GM18861 (cell line): ENCODE results near the gene ABO.
"Not testable (repeated sequence)": the region's sequence is repeated elsewhere in the genome, so short reads cannot be mapped to it uniquely, and the experiment has no call there.

Experiments used
- ATAC-seq: cut with Tn5 transposase; IDR thresholded peaks from one replicate; pipeline ENCODE4 v1.9.1; 2021; ENCODE audit not compliant: unreplicated experiment

ABO gene

GRCh38 chr9:133246991-133247390, 28.0 kb downstream of the ABO start:
- no peak for ATAC-seq

DNA sequence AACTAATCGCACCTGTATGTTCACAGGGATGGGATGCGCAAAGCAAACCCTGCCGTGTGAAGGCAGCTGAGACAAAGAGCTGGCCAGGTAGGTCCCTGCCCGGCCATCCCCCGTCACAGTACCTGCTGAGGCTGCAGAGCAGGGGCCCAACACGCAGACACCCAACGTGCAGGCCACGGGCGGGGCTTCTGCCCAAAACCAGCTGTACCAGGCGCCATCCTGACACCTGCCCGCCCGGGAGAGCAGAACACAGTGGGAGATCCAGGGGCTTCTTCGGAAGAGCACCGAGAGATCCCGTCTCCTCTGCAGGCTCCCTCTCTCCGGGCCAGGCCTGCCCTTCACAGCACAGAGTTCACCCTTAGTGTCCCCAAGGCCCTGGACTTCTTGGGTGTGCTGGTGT, 28.4 kb downstream of the ABO start:
- ATAC-seq: no peak

- ATAC-seq: no peak
These were observed 32.0 kb downstream of the ABO start for GRCh38 chr9:133242991-133243390.

DNA sequence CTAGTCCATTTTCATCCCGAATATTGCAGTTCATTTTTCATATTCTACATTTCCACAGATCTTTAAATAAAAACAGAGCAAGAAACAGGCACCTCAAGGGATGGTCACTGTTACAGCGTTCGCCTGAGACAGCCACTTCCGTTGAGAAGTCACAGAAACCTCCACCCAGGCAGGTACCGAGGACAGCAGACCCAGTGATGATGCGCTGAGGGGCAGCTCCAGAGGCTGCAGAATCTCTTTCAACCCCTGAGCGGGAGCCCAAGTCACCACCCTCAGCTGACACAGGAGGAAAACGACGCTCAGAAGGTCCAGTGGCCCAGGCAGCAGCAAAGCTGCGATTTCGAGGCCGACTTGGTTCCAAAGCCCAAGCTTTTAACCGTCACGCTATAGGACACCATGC, 32.8 kb downstream of the ABO start:
- no peak for ATAC-seq

- no peak for ATAC-seq
These were observed 35.4 kb downstream of the ABO start for GRCh38 chr9:133239533-133240090.

- no peak for ATAC-seq
These were observed 36.0 kb downstream of the ABO start for GRCh38 chr9:133238851-133239532.

- no peak for ATAC-seq
These were observed 36.6 kb downstream of the ABO start for GRCh38 chr9:133238272-133238850.

GRCh38 chr9:133237035-133237731, 37.8 kb downstream of the ABO start:
- no peak for ATAC-seq

GRCh38 chr9:133236291-133237034, 38.5 kb downstream of the ABO start:
- not testable (repeated sequence) for ATAC-seq

GRCh38 chr9:133235549-133236222, 39.3 kb downstream of the ABO start:
- no peak for ATAC-seq

- no peak for ATAC-seq
These were observed 40.3 kb downstream of the ABO start for GRCh38 chr9:133234577-133235322.

DNA sequence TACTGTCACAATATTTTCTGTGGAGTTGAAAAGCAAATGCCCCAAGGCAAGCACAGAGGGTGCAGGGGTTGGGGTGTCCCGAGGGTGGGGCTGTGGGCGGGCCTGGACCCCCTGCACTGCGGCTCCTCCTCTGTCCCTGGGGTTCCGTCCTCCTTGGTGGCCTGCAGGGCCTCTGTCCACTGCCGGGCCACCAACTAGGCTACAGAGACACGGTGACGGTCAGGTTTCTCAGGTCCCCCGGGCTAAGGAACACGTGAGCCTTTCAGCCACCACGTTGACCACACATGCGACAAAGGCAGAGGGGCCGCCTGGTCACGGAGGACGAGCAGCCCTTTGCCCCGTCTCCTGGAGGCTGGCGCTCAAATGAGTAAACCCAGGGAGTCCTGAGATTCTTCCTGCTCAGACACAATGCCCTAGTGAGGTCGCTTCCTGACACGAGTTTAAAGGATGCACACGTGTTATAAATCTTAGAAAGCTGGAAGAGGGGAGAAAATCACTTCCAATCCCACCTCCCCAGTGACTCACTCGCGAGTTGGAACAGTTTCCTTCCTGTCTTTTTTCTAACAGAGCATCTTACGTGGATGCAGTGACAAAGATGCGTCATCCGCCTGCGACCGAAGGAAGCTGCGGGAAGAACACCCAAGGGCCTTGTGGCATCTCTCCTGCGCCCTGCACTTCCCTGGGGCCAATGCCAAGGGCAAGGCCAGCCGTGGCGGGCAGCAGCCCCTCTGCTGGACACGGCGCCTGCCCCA, 41.1 kb downstream of the ABO start:
- no peak for ATAC-seq

DNA sequence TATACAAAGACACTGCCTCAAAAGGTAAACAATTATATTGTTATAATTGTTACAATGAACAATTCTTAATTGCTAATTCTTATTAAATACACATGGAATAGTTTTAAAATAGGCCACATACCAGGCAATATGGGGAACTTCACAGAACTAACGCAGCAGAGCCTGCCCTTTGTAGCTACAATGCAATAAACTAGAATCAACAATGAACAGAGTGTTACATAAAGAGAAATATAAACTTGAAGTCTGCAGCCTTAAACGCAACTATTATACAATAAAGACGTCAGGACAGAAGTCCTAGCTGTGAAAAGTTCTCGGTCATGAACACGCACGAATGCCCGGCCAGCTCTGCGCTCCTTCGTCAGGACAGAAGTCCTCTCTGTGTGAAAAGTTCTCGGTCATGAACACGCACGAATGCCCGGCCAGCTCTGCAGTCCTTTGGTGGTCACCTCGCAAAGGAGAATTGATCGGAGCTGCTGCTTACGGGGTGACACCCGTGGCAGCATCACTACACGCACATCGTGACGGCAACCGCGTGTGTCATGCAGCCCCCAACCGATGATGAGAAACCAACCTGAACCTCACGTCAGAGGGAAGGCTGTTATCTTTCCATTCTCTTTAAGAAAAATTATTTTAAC, 43.0 kb downstream of the ABO start:
- not testable (repeated sequence) for ATAC-seq

- not testable (repeated sequence) for ATAC-seq
These were observed 44.5 kb downstream of the ABO start for GRCh38 chr9:133230514-133230913.

DNA sequence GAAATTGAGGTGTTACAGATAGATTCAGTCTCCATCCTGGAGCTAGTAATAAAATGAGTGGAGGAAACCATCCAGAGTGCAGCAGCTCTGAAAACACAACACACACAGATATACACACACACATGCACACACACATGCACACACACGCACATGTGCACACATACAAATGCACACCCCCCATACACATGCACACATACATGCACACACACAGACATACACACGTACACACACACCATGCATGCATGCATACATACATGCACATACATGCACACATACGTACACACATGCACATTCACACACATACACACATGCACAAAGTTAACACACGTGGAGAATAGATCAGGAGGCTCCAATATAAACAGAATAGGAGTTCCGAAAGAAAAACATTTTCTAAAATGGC, 44.9 kb downstream of the ABO start:
- no peak for ATAC-seq

DNA sequence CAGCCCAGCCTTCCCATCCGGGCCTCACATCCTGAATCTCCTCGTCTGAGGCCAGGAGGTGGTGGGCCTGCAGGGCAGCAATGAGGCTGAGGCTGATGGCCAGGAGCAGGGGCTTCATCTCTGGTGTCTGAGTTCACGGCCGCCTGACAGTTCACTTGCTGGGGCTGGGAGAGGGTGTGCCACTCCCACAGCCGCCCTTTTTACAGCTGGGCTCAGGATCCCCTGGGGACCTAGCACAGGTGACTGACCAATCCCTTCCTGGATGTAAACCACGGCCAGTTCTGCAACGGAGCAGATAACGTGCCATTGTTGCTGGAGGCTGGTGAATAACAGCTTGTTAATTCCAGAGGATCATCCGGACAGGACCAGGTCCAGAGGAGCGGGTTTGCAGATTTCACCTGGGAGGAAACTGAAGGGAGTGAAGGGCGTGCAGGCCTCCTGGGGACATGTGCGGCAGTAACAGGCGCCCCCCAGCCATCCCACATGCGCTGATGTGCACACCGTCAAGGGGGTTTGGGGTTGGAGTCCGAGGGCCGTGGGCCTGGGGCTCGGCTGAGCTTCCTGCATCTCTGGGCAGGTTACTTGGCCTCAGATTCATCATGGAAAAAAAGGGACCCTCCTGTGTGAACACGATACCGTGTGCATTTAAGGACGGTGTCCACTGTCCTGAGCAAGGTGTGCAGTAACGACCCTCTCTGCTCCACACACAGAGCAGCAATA, 46.4 kb downstream of the ABO start:
- ATAC-seq: not testable (repeated sequence)

GRCh38 chr9:133227996-133228395, 47.0 kb downstream of the ABO start:
- not testable (repeated sequence) for ATAC-seq

GRCh38 chr9:133227242-133227860, 47.6 kb downstream of the ABO start:
- no peak for ATAC-seq
